Rectal smooth muscle tissue (tissue), 1 donor: ENCODE measurements around the gene PDIA4.
A peak's percentile ranks its signal among the peaks of the same experiment; 100 is the strongest.
"Not testable (repeated sequence)": the region's sequence is repeated elsewhere in the genome, so short reads cannot be mapped to it uniquely, and the experiment has no call there.

ENCODE experiments used
- H3K27ac ChIP-seq: one replicate; pipeline ENCODE4 v1.7.0; 2013; ENCODE audit warnings: low read depth, low read length, inconsistent platforms
- H3K27me3 ChIP-seq: one replicate; pipeline ENCODE4 v1.7.0; 2013; ENCODE audit warnings: low read length; ENCODE audit not compliant: control insufficient read depth, insufficient read depth
- H3K36me3 ChIP-seq: one replicate; pipeline ENCODE4 v1.7.0; 2013; ENCODE audit warnings: low read length; ENCODE audit not compliant: control insufficient read depth, insufficient read depth
- H3K4me1 ChIP-seq: one replicate; pipeline ENCODE4 v1.7.0; 2013; ENCODE audit warnings: low read length; ENCODE audit not compliant: control insufficient read depth, insufficient read depth
- H3K4me3 ChIP-seq: one replicate; pipeline ENCODE4 v1.7.0; 2013; ENCODE audit warnings: low read length
- H3K9ac ChIP-seq: one replicate; pipeline ENCODE4 v1.7.0; 2013; ENCODE audit warnings: low read length

PDIA4 gene

DNA sequence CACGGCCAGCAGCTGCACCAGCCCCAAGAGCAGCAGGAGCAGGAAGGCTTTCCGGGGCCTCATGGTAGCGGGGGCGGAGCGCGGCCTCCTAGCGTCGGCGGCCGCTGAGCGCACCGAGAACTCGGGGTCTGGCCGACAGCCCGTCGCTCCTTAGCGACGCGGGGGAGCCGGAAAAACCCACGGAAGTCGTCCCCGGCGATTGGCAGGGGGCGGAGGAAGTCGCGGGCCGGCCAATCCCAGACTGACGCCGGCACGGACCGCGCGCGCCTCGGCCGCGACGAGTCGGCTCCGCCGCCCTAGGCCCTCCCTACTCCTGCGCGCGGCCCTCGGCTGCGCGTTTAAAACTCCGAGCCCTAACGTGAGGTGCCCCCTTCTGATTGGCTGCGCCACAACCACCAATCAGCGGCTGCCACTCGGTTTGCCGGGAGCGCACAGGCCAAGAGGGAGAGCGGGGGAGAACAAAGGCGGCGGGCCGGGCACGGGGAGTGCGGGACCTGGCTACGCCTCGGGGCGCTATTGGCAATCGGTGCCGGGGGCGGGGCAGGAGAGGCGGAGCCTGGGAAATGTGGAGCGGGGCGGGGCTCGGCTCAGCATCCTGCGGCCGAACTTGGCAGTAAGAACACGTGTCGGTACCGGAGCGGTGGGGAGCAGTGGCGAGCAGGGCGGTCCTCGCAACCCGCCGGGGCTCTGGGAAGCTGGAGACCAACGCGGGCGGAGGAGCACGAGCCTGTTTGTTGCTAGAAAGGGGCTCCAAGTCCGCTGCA, at the start of gene PDIA4:
PDIA4 (minus strand) TSS at position 160 of the 764 bp plus-strand sequence; CDS start at position 63, 97 bp downstream.
- peak within 1 kb of the TSS; percentile 68 for H3K9ac ChIP-seq
- H3K36me3 ChIP-seq, result no peaks in the 10 kb centered on the region
- no peaks in the 10 kb centered on the region for H3K4me1 ChIP-seq
- H3K27me3 ChIP-seq, result no peaks in the 10 kb centered on the region
- peak within 1 kb of the TSS; percentile 90 for H3K27ac ChIP-seq
- peak within 1 kb of the TSS; percentile 89 for H3K4me3 ChIP-seq

DNA sequence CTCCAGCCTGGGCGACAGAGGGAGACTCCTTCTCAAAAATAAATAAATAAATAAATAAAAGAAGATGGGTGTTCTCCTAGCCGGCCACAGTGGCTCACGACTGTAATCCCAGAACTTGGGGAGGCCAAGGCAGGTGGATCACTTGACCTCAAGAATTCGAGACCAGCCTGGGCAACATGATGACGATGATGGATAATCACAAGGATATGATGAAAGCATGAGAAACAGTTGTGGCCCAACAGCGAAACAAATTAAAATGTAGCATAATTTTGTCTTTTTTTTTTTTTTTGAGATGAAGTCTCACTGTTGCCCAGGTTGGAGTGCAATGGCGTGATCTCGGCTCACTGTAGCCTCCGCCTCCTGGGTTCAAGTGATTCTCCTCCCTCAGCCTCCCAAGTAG, 49.3 kb upstream of the PDIA4 start:
- Histone ChIP-seq H3K27ac (no peak overlapping the region), H3K27me3 (no peaks in the 10 kb centered on the region), H3K9ac (no peak overlapping the region), H3K4me1 (no peaks in the 10 kb centered on the region), H3K4me3 (no peak overlapping the region), H3K36me3 (no peaks in the 10 kb centered on the region)

- Histone ChIP-seq H3K36me3 (peaks cover 11% of the 10 kb centered on the region), H3K27me3 (no peaks in the 10 kb centered on the region), H3K4me3 (no peak overlapping the region), H3K27ac (no peak overlapping the region), H3K4me1 (no peaks in the 10 kb centered on the region), H3K9ac (no peak overlapping the region)
Observed at GRCh38 chr7:149075286-149075685, 47.0 kb upstream of the PDIA4 start.

DNA sequence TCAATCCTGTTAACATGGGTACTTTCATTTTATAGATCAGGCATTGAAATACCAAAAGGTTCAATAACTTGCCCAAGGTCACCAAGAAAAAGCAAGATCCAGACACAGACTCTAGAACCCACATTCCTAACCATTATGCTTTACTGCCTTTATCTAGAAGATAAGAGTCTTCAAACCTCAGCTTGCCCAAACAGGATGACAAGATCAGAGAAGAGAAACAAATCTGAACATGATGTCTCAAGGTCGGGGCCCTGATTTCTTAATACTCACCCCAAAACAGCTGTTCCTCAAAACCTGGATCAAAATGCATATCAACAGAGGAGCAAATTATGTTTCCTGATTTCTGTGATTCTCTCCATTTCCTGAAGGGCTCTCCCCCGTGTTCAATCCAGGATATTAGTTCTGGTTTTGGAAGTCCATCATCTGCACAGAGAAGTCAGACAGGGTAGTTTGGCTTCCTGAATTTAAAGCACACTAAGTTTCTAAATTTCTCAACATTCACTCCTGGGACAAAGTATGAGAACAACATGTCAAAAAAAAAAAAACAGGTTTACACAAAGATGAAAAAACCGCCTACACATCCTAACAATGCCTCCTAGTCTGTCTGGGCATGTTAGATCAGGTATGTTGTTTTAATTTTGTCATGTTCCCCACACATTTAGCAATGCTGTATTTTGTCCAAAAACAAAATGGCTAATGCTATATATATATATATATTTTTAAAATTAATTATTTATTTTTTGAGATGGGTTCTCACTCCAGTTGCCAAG, 46.0 kb upstream of the PDIA4 start:
- H3K36me3 ChIP-seq, result peaks cover 12% of the 10 kb centered on the region

DNA sequence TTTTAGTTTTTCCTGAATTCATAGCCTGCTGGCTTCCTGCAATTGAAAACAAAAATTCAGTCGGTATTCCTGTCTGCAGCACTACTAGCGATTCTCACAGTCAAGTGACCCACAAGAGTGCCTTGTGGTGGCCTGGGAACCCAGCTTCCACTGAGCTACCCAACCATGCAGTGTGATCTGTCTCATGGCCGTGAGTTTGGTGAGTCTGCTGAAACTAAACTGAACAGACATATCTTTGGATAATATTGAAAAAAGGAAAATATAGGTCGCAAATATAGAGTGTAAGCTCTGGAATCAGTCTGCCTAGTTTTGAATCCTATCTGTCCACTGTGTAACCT, 44.1 kb upstream of the PDIA4 start:
- Histone ChIP-seq H3K4me1 (no peaks in the 10 kb centered on the region), H3K27me3 (no peaks in the 10 kb centered on the region), H3K9ac (no peak overlapping the region), H3K4me3 (no peak overlapping the region), H3K27ac (no peak overlapping the region), H3K36me3 (peaks cover 12% of the 10 kb centered on the region)

More for the DNA sequence above, 46.0 kb upstream of the PDIA4 start:
- Histone ChIP-seq H3K27me3 (no peaks in the 10 kb centered on the region), H3K9ac (no peak overlapping the region), H3K4me1 (no peaks in the 10 kb centered on the region), H3K4me3 (no peak overlapping the region), H3K27ac (no peak overlapping the region)

- H3K36me3 ChIP-seq, result peaks cover 12% of the 10 kb centered on the region
- no peaks in the 10 kb centered on the region for H3K27me3 ChIP-seq
- no peak overlapping the region for H3K9ac ChIP-seq
- H3K4me3 ChIP-seq, result no peak overlapping the region
- H3K4me1 ChIP-seq, result no peaks in the 10 kb centered on the region
- H3K27ac ChIP-seq, result no peak overlapping the region
Observed at GRCh38 chr7:149071641-149072437, 43.5 kb upstream of the PDIA4 start.

DNA sequence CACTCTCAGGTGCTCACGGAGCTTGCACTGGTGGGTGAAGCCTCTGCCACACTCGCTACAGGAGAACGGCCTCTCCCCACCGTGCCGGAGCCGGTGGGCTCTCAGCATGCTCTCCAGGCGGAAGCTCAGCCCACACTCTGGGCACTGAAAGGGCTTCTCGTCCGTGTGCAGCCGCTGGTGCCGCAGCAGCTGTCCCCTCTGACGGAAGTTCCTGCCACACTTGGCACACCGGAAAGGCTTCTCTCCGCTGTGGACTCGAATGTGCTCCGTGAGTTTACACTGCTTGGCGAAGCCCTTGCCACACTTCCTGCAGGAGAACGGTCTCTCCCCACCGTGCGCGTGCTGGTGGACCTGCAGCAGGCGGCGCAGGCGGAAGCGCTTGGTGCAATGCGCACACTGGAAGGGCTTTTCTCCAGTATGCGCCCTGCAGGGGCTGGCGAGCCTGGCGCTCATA, 42.9 kb upstream of the PDIA4 start:
- peaks cover 12% of the 10 kb centered on the region for H3K36me3 ChIP-seq
- no peaks in the 10 kb centered on the region for H3K27me3 ChIP-seq
- H3K4me1 ChIP-seq, result no peaks in the 10 kb centered on the region
- H3K4me3 ChIP-seq, result no peak overlapping the region
- no peak overlapping the region for H3K27ac ChIP-seq
- H3K9ac ChIP-seq, result no peak overlapping the region

- Histone ChIP-seq H3K27ac (no peak overlapping the region), H3K9ac (no peak overlapping the region), H3K4me3 (no peak overlapping the region), H3K27me3 (no peaks in the 10 kb centered on the region), H3K36me3 (peaks cover 12% of the 10 kb centered on the region), H3K4me1 (no peaks in the 10 kb centered on the region)
Observed at GRCh38 chr7:149070372-149071125, 42.2 kb upstream of the PDIA4 start.

GRCh38 chr7:149067869-149068268, 39.6 kb upstream of the PDIA4 start:
- Histone ChIP-seq H3K36me3 (peaks cover 12% of the 10 kb centered on the region), H3K4me3 (no peak overlapping the region), H3K27ac (no peak overlapping the region), H3K27me3 (no peaks in the 10 kb centered on the region), H3K9ac (no peak overlapping the region), H3K4me1 (no peaks in the 10 kb centered on the region)

DNA sequence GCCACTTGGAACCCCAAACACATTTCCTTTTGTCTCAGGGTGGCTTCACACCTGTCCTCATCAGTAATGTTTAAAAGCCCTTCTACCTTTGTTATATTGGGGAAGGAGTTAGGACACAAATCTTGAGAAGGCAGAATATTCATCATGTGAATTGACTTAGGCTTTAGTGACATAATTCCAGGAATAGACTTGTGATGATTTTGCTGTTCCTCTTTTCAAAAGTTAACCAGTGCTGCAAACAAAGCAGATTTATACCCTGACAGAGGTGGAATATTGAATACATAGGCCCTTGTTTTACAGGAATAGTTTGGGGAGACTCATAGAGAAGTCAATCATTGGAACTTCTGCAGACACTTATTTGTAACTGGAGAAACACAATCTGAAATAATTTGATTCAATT, 35.2 kb upstream of the PDIA4 start:
- Histone ChIP-seq H3K27me3 (no peaks in the 10 kb centered on the region), H3K9ac (no peak overlapping the region), H3K4me3 (no peak overlapping the region), H3K36me3 (no peaks in the 10 kb centered on the region), H3K4me1 (no peaks in the 10 kb centered on the region), H3K27ac (no peak overlapping the region)

DNA sequence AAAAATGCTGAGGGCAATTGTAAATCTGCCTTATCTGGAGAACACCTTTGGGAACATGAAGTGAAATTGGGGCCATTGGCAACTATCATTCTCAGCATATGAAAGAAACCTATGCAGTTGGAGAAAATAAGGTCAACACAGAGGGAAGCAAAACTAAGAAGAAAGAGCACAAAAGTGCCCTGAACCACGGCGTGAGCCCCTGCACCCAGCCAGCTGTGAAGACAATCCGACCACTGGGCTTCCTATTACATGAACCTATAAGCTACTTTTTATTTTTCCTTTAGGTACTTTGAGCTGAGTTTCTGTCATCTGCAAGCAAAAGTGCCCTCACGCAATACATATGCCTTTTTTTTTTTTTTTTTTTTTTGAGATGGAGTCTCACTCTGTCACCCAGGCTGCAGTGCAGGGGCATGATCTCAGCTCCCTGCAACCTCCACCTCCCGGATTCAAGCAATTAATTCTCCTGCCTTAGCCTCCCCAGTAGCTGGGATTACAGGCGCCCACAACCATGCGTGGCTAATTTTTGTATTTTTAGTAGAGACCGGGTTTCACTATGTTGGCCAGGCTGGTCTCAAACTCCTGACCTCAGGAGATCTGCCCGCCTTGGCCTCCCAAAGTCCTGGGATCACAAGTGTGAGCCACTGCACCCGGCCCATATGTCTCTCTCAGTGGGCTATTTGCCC, 34.1 kb upstream of the PDIA4 start:
- not testable (repeated sequence) for H3K4me3 ChIP-seq, H3K36me3 ChIP-seq, H3K4me1 ChIP-seq, H3K9ac ChIP-seq, H3K27me3 ChIP-seq, H3K27ac ChIP-seq
